Fibroblast of lung (primary cell): Measurements from ENCODE around the gene RAD23B.

Experiments
- CTCF ChIP-seq, 2 donors: IDR thresholded peaks in 1 of 2; conservative IDR thresholded peaks in 1 of 2; 1 replicate in 1 of 2; 2 replicates in 1 of 2; pipeline ENCODE4 v1.5.1; 2011 to 2012; ENCODE audit warnings: low read length in 2 of 2, control low read depth in 1 of 2, inconsistent platforms in 1 of 2, low read depth in 1 of 2, mild to moderate bottlenecking in 1 of 2
- EZH2 ChIP-seq: IDR thresholded peaks from 2 replicates; pipeline ENCODE4 v1.5.1; 2012; ENCODE audit warnings: low read length, control low read depth, mild to moderate bottlenecking; ENCODE audit errors: missing control alignments

- TF ChIP-seq CTCF (conservative IDR thresholded peaks at IDR 0.05 in 1 of 2, IDR thresholded peaks at IDR 0.05 in 1 of 2; ENCODE audit: low read depth in 1 of 2, low read length in 2 of 2) (no peak), EZH2 (no peak)
Observed at GRCh38 chr9:107293543-107294085, 10.5 kb downstream of the RAD23B start.
